GM19238 (cell line): ENCODE data around the gene CSNK1E.

ENCODE experiments used
- DNase-seq: peaks from one replicate; pipeline ENCODE4 v3.0.0; 2011; ENCODE audit warnings: low spot score; ENCODE audit not compliant: insufficient read length

CSNK1E gene

DNA sequence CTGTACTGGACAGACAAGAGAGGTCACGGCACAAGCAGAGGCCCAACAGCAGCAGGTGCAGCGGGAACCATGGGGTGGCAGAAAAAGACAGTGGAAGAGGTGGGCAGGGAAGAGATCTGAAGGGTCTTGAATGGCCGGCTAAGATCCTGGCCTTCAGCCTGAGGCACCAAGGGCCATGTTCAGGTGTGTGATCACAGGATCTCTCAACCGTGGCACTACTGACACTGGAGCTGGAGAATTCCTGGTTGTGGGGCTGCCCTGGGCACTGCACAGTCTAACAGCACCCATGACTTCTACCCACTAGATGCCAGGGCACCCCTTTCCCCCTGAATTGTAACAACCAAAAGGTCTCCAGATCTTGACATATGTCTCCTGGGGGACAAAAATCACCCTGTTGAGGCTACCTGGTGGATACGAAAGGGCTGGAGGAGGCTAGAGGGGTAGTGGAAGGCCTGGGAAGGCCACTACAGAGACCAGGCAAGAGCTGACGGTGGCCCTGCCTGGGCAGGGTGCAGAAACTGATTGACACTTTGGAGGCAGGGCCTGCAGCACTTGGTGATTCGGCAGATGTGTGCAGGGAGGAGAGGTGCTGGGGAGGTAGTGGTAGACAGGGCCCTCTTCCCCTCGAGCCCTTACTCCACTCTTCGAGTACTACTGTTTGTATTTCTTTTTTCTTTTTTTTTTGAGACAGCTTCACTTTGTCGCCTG is 8.3 kb downstream of the CSNK1E start:
- DNase-seq = no peak

DNA sequence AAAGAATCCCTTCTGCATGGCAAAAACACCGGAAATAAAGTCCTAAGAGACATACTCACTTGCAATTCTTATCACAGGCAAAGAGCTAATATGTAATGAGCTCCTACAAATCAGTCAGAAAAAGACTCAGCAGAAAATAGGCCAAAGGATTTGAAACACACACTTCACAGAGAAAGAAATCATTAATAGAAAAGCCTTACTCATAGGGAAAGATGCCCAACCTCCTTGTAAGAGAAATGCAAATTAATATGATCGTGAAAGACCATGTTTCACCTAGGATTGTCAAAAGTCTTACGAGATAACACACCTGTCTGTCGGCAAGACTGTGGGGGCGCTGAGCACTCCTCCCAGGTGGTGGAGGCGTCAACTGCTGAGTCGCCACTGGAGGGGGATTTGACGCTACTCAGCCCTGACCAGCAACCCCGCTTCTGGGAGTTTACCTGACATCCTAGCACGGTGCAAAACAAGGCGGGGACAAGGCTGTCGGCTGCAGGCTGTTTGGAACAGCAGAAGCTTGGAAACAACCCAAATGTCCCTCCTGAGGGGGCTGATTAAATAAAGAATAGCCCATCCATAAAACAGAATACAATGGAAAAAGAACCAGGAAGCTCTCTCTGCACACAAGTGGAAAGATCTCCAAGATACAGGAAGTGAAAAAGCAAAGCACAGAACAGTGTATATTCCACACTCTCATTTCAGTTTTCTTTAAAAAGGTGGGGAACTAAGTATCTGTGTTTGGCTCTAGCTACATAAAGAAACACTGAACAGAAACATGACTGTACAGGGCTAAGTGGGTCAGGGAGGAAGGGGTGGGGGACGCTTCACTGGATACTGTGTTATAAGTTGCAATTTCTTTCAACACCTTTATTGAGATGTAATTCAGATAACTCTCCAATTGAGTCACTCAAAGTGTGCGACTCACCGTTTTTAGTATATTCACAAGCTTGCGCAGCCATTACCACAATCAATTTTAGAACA is 11.5 kb downstream of the CSNK1E start:
- peak; percentile 72 for DNase-seq

DNA sequence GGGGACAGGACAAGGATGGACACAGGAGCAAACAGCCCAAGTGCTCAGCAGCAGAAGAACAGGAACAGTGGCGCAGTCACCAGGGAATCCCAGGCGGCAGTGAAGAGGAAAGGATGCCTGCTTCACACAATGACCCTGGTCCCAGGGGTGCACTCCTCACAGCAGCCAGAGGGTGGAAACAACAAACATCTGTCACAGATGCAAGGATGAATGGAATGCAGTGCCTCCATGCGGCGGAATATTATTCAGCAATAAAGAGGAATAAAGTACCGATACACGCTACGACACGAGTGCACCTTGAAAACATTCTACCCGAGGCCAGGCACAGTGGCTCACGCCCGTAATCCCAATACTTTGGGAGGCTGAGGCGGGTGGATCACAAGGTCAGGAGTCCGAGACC is 12.7 kb downstream of the CSNK1E start:
- no peak for DNase-seq

DNA sequence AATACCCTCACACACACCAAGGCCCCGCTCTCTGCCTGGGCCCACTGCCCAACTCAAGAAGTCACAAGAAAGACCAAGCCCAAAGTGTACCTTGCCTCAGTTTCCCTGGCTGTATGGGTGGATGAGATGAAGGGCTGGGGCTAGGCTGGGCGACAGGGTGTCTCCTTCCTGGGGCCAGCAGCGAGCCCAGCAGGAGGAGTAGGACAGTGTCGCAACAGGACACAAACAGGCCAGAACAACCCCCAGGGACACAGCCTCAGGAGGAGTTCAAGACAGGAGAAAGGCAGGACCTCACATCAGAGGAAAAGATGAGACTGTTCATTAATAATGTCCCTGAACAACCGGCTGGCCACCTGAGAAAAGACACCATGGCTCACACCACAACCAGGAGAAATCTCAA is 13.3 kb downstream of the CSNK1E start:
- DNase-seq = no peak

DNA sequence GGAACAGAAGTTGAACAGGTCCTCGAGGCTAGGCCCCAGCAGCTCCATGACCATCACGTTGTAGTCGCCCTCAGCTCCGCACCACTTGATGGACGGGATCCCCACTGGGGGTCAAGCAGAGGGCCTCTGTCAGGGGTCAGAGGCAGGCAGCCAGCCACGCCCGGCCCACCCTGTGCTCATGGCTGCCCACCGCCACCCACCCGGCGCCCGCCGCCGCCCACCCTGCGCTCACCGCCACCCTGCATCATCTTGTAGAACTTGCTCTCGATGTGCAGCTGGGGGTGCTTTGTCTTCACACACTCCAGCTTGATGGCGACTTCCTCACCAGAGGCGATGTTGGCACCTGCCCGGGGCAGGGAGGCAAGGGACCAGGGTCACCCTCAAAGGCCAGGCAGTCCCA is 14.3 kb downstream of the CSNK1E start:
- DNase-seq = no peak

DNA sequence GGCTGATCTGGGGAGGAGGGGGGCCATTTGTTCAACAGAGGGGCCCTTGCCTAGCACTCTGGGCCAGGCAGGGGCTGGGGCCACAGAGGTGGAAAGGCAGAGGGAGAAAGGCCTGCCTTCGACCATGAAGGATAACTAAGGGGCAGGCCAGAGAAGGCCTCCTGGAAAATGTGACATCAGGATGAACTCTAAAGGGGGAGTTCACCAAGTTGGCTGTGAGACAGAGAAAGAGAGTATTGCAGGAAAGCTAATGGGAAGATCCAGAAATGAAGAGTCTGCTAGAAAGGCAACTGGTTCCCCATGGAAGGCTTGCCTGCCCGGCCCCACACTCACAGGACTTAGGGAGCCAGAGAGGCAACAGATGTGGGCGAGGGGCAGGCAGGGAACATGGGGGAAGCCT is 16.3 kb downstream of the CSNK1E start:
- no peak for DNase-seq

DNA sequence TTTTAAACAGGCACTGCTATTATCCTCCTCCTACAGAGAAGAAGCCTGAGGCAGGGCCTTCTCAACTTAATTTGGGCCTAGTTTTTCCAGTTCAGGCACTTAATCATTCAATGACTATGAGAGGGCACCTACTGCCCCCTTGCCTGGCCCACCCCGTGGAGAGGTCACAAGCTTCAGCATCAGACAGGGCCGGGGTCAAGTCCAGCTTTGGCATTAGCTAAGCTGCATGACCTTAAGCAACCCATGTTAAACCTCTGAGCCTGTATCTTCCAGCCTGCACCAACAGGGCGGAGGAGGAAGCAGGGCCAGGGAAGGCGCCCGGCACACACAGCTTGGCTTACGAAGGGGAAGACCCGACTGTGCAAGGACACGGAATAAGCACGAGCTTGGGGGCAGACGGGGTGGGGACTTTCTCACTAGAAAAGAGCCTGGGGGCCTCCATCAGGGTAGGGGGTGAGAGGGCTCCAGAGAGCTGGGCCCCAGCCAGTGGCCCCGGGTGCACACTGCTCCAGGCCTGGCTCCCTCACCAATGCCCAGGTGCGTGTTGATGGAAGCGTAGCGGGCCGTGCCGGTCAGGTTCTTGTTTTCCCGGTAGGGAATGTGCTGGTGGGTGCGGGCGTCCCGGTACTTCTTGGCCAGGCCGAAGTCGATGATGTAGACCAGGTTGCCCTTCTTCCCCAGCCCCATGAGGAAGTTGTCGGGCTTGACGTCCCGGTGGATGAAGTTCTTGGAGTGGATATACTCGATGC is 16.9 kb downstream of the CSNK1E start:
- DNase-seq = no peak

DNA sequence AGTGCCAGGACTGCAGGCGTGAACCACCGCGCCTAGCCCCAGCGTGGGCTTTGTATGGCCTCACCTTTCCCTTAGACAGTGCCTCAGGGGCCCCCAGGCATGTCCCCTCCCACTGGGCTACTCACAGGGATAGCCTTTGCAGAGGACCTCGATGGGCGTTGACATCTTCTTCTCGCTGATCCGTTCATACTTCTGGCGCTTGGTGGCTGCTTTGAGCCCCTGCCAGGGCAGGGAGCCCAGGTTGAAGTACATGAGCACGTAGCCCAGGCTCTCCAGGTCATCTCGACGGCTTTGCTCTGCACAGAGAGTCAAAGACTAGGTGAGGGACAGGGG is 17.5 kb downstream of the CSNK1E start:
- DNase-seq = no peak

DNA sequence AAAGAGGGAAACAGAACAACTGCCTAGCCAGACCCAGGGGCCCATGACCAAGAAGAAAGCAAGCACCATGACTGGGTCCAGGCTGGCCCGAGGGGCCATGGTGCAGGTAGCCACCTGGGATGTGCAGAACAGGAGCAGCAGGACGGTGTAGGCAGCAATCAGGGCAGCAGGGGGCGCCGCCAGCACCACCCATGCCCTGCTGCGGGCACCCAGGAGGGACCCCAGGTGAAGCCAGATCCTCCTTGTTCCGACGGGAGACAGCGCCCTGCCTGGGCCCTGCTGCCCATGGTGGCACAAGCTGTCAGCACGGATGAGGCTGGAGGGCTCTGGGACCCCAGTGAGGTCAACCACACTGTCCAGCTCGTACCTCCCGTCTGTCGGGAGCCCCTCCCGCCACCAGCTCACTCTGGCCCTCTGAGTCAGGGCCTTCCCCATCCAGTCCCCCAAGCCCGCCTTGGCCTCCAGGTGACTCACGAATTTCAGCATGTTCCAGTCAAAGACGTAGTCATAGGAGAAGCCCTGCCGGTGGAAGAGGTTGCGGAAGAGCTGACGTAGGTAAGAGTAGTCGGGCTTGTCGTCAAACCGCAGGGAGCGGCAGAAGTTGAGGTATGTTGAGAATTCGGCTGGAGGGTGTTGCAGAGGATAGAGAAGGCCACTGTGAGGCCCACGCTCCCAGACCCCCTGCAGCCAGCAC is 18.8 kb downstream of the CSNK1E start:
- no peak for DNase-seq

DNA sequence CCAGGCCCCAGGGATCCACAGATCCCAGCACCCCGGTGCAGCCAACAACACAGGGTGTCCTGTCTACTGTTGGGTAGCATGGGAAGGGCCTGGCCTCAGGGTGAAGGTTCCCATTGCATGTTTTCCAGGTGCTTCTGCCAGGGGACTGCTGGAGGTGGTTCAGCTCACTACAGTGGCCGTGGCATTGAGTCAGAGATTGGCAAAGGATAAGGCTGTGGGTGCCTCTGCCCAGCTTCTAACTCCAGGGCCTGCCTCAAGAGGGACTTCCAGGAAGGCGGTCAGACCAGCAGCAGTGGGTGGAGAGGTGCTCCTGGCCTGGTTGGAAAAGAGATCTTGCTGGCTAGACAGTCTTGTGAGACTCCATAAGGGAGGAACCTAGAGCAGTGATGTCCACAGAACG is 20.9 kb downstream of the CSNK1E start:
- no peak for DNase-seq

DNA sequence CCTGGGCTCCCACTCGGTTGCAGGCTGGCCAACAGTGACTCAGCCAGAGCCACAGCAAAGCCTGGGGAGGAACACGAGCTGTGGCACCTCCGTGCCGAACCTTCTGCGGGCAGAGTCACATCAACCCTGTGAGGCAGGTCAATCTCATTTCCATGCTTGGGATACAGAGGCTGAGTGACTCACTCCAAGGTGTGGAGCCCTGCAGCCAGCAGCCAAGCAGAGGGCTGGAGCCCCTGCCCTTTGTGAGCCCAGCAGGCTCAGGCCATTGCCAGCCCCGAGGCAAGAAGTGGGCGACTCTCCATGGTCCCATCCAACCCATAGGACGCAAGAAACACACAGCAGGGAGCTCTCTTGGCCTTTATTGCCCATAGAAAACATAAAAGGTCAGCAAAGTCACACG is 21.4 kb downstream of the CSNK1E start:
- no peak for DNase-seq

DNA sequence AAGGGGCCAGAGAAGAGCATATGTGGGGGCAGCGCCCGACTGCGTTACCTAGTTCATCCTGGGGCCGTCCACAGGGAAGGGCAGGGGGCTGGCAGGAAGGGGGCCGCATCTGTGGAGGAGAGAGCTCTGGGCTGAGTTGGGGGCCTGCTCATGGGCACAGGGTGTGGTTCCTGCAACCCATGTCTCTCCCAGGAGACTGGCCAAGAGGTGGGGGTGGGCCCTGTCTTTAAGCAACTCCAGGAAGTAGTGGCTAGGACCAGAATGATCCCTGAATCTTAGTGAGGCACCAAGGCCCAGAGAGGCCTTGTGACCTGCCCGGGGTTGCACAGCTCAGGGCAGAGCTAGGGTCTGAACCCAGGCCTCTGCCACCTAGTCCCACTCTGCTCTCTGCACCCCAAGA is 21.9 kb downstream of the CSNK1E start:
- no peak for DNase-seq

DNA sequence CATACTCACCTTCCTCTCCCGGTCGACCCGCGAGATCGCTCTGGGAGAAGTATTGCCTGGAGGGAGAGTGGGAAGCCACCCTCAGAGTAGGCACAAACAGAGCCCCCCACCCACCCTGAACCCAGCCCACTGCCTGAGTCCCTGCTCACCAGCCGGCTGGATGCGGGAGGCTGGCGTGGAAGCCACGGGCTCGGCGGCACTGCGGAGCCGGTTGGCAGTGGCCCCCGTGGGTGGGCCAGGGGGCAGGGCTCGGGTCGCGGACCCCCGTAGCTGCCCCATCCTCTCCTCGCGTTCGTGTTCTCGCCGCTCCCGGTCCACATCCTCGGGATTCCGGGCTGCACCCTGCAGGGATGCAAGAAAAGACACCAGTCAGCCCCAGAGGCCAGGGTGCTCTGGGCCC is 23.0 kb downstream of the CSNK1E start:
- DNase-seq = no peak

DNA sequence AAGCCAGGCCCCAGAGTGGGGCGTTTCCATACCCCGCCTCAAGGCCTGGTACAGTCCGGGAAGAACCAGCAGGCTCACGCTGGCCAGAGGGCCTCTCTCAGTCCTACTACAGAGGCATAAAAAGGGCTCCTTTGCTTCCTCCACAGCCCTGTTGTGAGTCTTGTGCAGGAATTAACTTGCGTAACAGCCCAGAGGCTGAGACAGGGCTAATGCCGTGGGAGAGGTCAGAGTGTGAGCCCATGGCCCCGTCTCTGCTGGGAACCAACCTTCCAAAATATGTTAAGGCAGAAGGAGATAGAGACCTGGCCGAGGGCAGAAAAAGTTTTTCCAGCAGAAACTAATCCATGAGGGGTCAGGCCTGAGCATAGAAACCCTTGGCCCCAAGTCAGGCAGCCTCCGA is 24.5 kb downstream of the CSNK1E start:
- no peak for DNase-seq

DNA sequence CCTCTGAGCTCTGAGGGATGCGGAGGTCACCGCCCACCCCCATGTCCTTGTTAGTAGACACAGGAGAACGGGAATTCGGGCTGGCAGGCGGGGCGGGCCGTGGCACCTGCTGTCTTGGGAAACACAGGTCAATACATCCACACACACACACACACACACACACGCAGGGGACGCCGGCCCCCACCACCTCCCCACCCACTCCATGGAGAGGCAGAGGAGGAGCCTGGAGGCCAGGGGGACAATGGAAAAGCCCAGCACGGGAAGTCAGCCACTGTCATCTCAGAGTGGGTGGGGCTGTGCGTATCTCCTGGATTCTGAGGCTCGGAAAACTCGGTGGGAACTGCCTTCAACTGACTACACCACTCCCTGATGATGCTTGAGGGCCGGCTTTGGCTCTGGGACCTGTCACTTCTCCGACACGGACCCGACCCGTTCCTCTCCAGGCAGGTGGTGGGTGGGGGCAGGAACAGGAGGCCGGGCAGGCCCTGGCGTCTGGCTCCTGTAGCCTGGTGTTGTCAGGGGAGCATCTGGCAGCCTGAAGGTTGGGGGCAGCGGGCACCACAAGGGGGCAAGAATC is 25.9 kb downstream of the CSNK1E start:
- no peak for DNase-seq

DNA sequence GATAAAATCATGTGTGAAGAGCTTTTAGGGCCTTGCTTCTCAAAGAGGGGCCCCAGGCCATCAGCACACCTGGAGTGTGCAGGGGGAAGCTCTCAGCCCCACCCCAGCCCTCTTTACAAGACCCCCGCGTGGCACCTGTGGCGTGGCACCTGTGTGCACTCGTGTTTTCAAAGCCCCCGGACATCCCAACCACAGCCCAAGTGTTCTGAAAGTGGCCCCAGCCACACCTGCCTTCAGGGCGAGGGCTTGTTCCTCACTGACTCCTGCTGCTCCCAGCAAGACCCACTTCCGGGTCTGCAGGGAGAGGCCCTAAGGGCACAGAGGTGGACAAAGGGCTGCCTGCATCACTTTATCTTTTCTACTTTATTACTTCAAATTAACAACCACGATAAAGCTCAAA is 26.9 kb downstream of the CSNK1E start:
- DNase-seq = no peak

DNA sequence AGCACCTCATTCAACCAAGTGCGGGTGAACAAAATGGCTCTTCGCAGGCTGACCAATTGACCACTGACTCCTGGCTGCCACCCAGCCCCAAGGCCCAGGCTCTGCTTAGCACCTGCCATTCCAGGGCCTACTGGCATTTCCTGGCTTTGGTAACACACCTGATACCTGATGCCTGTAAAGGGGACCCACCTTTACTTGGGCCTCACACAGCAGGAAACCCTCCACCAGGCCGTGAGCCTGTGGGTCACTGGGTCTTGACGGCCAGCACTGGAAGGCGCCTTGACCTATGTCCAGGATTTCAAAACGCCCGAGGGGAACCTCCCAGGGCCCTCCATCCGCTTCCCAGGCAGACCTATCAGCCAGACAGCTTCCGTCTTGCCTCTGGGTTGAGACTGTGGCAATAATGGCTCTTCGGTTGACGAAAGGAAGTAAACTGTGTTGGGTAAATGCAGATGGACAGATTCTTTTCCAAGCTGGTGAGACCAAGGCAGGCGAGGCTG is 27.6 kb downstream of the CSNK1E start:
- no peak for DNase-seq

DNA sequence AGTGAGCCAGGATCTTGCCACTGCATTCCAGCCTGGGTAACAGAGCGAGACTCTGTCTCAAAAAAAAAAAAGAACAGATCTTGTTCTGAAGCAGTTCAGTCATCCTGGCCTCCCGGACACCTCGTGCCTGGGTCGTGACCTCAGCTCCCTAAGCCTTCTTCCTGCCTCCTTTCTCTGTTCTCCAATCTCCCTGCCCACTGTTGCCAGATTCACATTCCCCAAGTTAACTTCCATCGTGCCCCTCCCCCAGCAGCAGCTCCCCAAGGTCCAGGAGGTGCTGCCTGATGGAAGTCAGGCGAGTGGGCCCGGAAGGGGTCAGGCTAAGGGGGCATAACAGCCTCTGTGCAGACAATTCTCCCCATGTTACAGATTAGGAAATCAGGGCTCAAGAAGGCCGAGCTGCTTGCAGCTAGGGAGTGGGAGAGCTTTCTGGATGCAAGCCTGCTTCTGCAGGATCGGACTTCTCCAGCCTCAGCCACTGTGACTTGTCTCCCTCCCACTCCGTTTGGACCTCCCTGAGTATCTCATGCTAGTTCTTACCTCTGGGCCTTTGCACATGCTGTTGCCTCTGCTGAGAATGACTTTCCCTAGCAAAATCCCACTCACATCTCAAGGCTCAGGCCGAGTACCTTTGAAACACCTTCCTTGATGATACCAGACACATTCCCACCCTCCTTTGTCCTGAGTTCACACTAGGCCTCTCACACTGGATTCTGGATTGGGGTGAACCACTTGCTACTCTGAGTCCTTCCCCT is 30.1 kb downstream of the CSNK1E start:
- no peak for DNase-seq

DNA sequence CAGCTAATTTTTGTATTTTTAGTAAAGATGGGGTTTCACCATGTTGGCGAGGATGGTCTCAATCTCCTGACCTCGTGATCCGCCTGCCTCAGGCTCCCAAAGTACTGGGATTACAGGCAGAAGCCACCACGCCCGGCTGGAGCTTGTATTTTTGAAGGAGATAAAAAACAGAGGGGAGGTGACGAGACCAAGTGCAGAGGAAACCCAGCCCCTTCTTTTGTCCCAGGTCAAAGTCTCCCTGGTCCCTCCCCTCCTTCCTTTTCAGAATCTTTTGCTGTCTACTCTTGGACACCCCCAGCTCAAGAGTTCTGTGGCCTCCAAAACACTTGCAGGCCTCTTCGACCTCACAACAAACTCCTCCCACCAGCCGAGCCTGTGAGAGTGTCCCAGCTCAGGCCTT is 32.2 kb downstream of the CSNK1E start:
- no peak for DNase-seq

DNA sequence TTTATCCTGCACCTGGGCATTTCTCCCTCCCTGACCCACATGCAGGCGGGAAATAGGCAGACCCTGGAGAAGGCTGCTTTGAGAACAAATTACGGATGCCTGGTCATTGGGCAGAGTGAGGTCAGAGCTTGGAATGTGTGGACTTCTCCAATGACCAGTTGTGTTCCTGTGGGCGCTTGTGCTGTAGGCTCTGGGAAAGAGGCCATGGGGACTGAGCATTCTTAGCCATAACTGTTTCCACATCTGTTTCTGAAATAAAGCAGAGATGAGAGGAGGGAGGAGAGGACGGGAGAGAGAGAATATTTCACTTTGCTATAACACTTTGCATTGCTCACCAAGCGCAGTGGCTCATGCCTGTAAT is 33.2 kb downstream of the CSNK1E start:
- no peak for DNase-seq
